HCT116 (cell line): ENCODE results near the gene ATP8B4.

ENCODE experiments used
- EZH2 ChIP-seq: fragments of 200-600 bp; sonication (generic); IDR thresholded peaks from 2 replicates; pipeline ENCODE4 v1.6.1; 2017; ENCODE audit warnings: antibody characterized with exemption, mixed run types
- FOSL1 ChIP-seq: IDR thresholded peaks from 2 replicates; pipeline ENCODE4 v1.6.1; 2012; ENCODE audit warnings: low read depth
- YY1 ChIP-seq: IDR thresholded peaks from 2 replicates; pipeline ENCODE4 v1.6.1; 2011; ENCODE audit warnings: low read length, low read depth, moderate library complexity, mild to moderate bottlenecking; ENCODE audit not compliant: insufficient replicate concordance; ENCODE audit errors: extremely low read depth
- TF ChIP-seq, protein P1 (sequence below), 3 experiments: fragments of 200-600 bp in 1 of 3; sonication (generic) in 1 of 3; IDR thresholded peaks in 2 of 3; conservative IDR thresholded peaks in 1 of 3; 2 replicates each; pipeline ENCODE4 v1.5.1; 2012 to 2017; ENCODE audit warnings: low read depth in 2 of 3, low read length in 2 of 3, antibody characterized with exemption in 1 of 3, borderline replicate concordance in 1 of 3, control low read depth in 1 of 3, mild to moderate bottlenecking in 1 of 3, mixed read lengths in 1 of 3, mixed run types in 1 of 3, moderate library complexity in 1 of 3; ENCODE audit not compliant: insufficient read depth in 1 of 3
- TF ChIP-seq, protein P2 (sequence below): IDR thresholded peaks from 2 replicates; pipeline ENCODE4 v1.6.1; 2011; ENCODE audit warnings: mild to moderate bottlenecking, low read length, moderate library complexity; ENCODE audit not compliant: insufficient replicate concordance; ENCODE audit errors: extremely low read depth
- TF ChIP-seq, protein P3 (sequence below): IDR thresholded peaks from 2 replicates; pipeline ENCODE4 v1.6.1; 2012

DNA sequence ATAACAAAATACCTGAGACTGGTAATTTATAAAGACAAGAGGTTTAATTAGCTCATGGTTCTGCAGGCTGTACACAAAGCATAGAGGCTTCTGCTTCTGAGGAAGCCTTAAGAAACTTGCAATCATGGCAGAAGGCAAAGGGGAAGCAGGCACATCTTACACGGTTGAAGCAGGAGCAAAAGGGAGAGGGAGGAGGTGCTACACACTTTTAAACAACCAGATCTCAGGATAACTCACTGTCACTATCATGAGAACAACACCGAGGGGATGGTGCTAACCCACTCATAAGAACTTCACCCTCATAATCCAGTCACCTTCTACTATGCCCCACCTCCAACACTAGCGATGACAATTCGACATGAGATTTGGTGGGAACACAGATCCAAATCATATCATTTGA lies 54.4 kb downstream of the ATP8B4 start:
- TF ChIP-seq, protein P1, sequence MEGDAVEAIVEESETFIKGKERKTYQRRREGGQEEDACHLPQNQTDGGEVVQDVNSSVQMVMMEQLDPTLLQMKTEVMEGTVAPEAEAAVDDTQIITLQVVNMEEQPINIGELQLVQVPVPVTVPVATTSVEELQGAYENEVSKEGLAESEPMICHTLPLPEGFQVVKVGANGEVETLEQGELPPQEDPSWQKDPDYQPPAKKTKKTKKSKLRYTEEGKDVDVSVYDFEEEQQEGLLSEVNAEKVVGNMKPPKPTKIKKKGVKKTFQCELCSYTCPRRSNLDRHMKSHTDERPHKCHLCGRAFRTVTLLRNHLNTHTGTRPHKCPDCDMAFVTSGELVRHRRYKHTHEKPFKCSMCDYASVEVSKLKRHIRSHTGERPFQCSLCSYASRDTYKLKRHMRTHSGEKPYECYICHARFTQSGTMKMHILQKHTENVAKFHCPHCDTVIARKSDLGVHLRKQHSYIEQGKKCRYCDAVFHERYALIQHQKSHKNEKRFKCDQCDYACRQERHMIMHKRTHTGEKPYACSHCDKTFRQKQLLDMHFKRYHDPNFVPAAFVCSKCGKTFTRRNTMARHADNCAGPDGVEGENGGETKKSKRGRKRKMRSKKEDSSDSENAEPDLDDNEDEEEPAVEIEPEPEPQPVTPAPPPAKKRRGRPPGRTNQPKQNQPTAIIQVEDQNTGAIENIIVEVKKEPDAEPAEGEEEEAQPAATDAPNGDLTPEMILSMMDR (IDR thresholded peaks at IDR 0.05 in 2 of 3, conservative IDR thresholded peaks at IDR 0.05 in 1 of 3; ENCODE audit: borderline replicate concordance in 1 of 3, insufficient read depth in 1 of 3, low read depth in 2 of 3, low read length in 2 of 3) = no peak
- TF ChIP-seq, protein P2, sequence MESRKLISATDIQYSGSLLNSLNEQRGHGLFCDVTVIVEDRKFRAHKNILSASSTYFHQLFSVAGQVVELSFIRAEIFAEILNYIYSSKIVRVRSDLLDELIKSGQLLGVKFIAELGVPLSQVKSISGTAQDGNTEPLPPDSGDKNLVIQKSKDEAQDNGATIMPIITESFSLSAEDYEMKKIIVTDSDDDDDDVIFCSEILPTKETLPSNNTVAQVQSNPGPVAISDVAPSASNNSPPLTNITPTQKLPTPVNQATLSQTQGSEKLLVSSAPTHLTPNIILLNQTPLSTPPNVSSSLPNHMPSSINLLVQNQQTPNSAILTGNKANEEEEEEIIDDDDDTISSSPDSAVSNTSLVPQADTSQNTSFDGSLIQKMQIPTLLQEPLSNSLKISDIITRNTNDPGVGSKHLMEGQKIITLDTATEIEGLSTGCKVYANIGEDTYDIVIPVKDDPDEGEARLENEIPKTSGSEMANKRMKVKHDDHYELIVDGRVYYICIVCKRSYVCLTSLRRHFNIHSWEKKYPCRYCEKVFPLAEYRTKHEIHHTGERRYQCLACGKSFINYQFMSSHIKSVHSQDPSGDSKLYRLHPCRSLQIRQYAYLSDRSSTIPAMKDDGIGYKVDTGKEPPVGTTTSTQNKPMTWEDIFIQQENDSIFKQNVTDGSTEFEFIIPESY = no peak
- TF ChIP-seq EZH2 = no peak
- no peak for TF ChIP-seq FOSL1
- TF ChIP-seq, protein P3, sequence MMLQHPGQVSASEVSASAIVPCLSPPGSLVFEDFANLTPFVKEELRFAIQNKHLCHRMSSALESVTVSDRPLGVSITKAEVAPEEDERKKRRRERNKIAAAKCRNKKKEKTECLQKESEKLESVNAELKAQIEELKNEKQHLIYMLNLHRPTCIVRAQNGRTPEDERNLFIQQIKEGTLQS = no peak
- no peak for TF ChIP-seq YY1
